ENCODE data around the gene DDN.

Gene DDN

GRCh38 chr12:48999371-49000131 is at the start of gene DDN:
Gene DDN, minus strand, starts transcription at chr12:48999375. Its CDS starts 88 bp downstream, at chr12:48999287.
- TF ChIP-seq, protein P1, sequence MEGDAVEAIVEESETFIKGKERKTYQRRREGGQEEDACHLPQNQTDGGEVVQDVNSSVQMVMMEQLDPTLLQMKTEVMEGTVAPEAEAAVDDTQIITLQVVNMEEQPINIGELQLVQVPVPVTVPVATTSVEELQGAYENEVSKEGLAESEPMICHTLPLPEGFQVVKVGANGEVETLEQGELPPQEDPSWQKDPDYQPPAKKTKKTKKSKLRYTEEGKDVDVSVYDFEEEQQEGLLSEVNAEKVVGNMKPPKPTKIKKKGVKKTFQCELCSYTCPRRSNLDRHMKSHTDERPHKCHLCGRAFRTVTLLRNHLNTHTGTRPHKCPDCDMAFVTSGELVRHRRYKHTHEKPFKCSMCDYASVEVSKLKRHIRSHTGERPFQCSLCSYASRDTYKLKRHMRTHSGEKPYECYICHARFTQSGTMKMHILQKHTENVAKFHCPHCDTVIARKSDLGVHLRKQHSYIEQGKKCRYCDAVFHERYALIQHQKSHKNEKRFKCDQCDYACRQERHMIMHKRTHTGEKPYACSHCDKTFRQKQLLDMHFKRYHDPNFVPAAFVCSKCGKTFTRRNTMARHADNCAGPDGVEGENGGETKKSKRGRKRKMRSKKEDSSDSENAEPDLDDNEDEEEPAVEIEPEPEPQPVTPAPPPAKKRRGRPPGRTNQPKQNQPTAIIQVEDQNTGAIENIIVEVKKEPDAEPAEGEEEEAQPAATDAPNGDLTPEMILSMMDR (IDR thresholded peaks at IDR 0.05; ENCODE audit: low read depth, low read length, missing control alignments) = no peak
- no peak for DNase-seq (ENCODE audit: low read depth)
- peak within 1 kb of the TSS; percentile 29 for H3K4me3 ChIP-seq (ENCODE audit: low read depth, low read length)
- in situ Hi-C loops (cut with HindIII; ENCODE audit: low sequenced_read_pairs) = no loop called here

DNA sequence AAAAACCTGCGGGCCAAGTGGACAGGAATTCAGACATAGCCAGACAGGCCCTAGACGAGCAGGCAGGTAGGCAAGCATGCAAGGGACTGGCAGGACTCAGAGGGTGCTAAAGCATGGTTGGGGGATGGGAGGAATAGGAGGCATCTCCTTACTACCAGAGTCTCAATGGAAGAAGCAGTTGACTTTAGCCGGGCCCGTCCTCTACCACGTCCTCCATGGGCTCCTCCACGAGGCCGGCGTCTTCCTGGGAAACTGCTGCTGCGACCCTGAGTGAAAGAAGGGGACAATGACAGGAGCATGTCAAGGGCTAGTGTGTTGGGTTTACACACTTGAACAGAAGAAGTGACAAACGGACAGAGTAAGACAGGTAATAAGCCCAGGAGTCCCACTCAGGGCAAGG is 49.8 kb upstream of the DDN start:
- no peak overlapping the region for H3K4me3 ChIP-seq (ENCODE audit: low read depth, low read length)
- TF ChIP-seq, protein P1 (IDR thresholded peaks at IDR 0.05; ENCODE audit: low read depth, low read length, missing control alignments) = no peak
- in situ Hi-C loops (cut with HindIII; ENCODE audit: low sequenced_read_pairs) = no loop called here
- no peak for DNase-seq (ENCODE audit: low read depth)

GRCh38 chr12:49046129-49046895 is 47.1 kb upstream of the DDN start:
- TF ChIP-seq, protein P1 (IDR thresholded peaks at IDR 0.05; ENCODE audit: low read depth, low read length, missing control alignments) = no peak
- in situ Hi-C loops (cut with HindIII; ENCODE audit: low sequenced_read_pairs) = no loop called here
- H3K4me3 ChIP-seq (ENCODE audit: low read depth, low read length) = no peak overlapping the region
- no peak for DNase-seq (ENCODE audit: low read depth)

DNA sequence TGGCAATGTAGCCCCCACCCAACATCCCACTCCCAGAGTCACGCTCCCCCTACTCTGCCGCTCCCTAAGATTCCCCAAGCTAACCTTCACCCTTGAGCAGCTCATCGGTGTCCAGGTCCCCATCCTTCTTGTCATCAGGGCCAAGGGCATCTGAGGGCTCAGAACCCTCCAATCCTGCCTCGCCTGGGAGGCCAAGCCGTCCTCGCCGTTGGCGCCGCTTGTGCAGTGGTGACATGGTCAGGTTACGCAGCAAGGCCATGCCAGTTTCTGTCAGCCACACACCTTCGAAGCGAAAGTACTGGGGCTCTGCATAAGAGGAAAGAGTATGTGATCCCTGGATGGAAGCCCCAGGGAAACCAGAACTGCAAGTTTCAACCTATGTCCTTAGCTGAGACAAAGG is 45.5 kb upstream of the DDN start:
- in situ Hi-C loops (cut with HindIII; ENCODE audit: low sequenced_read_pairs) = no loop called here
- TF ChIP-seq, protein P1 (IDR thresholded peaks at IDR 0.05; ENCODE audit: low read depth, low read length, missing control alignments) = no peak
- no peak overlapping the region for H3K4me3 ChIP-seq (ENCODE audit: low read depth, low read length)
- DNase-seq (ENCODE audit: low read depth) = no peak

DNA sequence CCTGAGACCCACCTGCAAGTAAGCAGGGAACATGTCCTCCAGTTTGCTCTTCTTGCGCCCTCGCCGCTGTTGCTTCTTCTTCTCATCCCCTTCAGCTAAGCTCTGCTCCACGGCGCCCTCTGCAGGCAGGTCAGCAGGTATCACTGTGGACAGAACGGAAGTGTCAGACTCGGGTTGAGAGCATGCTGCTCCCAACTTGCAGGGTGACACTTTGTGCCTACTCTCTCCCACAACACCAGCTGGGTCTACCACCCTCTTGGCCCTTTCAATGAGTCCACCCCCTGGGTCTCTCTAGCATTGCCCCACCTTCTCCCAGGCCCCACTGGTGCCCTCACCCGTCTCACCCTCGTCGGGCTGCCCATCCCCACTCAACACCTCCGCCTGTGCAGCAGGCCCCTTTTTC is 44.7 kb upstream of the DDN start:
- peak; percentile 6 for DNase-seq (ENCODE audit: low read depth)

GRCh38 chr12:49043241-49043640 is 44.1 kb upstream of the DDN start:
- in situ Hi-C loops (cut with HindIII; ENCODE audit: low sequenced_read_pairs) = no loop called here
- TF ChIP-seq, protein P1 (IDR thresholded peaks at IDR 0.05; ENCODE audit: low read depth, low read length, missing control alignments) = no peak

More for the DNA sequence above, 44.7 kb upstream of the DDN start:
- in situ Hi-C loops (cut with HindIII; ENCODE audit: low sequenced_read_pairs) = no loop called here
- H3K4me3 ChIP-seq (ENCODE audit: low read depth, low read length) = no peak overlapping the region
- TF ChIP-seq, protein P1 (IDR thresholded peaks at IDR 0.05; ENCODE audit: low read depth, low read length, missing control alignments) = peak; percentile 78

More at GRCh38 chr12:49043241-49043640, 44.1 kb upstream of the DDN start:
- no peak overlapping the region for H3K4me3 ChIP-seq (ENCODE audit: low read depth, low read length)
- DNase-seq (ENCODE audit: low read depth) = no peak
